HPDE6-E6E7 (cell line): ENCODE data around the gene EDNRA.

Source experiments
- DNase-seq: peaks from one replicate; pipeline ENCODE4 v3.0.0; 2011; ENCODE audit warnings: missing footprints; ENCODE audit errors: extremely low spot score

Gene EDNRA

GRCh38 chr4:147496500-147496899 lies 15.6 kb downstream of the EDNRA start:
- DNase-seq = no peak

GRCh38 chr4:147498031-147498660 lies 17.2 kb downstream of the EDNRA start:
- peak; percentile 44 for DNase-seq

- DNase-seq = no peak
Observed at GRCh38 chr4:147508346-147508745, 27.4 kb downstream of the EDNRA start.

GRCh38 chr4:147509386-147509785 lies 28.5 kb downstream of the EDNRA start:
- DNase-seq = no peak

GRCh38 chr4:147510962-147511668 lies 30.2 kb downstream of the EDNRA start:
- DNase-seq = no peak

- DNase-seq = no peak
Observed at GRCh38 chr4:147513091-147513490, 32.2 kb downstream of the EDNRA start.

GRCh38 chr4:147513952-147514351 lies 33.1 kb downstream of the EDNRA start:
- DNase-seq = no peak

- no peak for DNase-seq
Observed at GRCh38 chr4:147515220-147515936, 34.5 kb downstream of the EDNRA start.

- DNase-seq = no peak
Observed at GRCh38 chr4:147516133-147516532, 35.2 kb downstream of the EDNRA start.

- DNase-seq = no peak
Observed at GRCh38 chr4:147518086-147518485, 37.2 kb downstream of the EDNRA start.

- peak; percentile 42 for DNase-seq
Observed at GRCh38 chr4:147518846-147519767, 38.2 kb downstream of the EDNRA start.

- no peak for DNase-seq
Observed at GRCh38 chr4:147524601-147525000, 43.7 kb downstream of the EDNRA start.

GRCh38 chr4:147525494-147526271 lies 44.8 kb downstream of the EDNRA start:
- DNase-seq = no peak

- DNase-seq = no peak
Observed at GRCh38 chr4:147526272-147526654, 45.4 kb downstream of the EDNRA start.

GRCh38 chr4:147528054-147528453 lies 47.2 kb downstream of the EDNRA start:
- DNase-seq = no peak

- no peak for DNase-seq
Observed at GRCh38 chr4:147530134-147530533, 49.2 kb downstream of the EDNRA start.

- DNase-seq = no peak
Observed at GRCh38 chr4:147530723-147531122, 49.8 kb downstream of the EDNRA start.

GRCh38 chr4:147532896-147533295 lies 52.0 kb downstream of the EDNRA start:
- DNase-seq = no peak

GRCh38 chr4:147533331-147533730 lies 52.4 kb downstream of the EDNRA start:
- no peak for DNase-seq

GRCh38 chr4:147535124-147535523 lies 54.2 kb downstream of the EDNRA start:
- DNase-seq = no peak

- DNase-seq = no peak
Observed at GRCh38 chr4:147538711-147539110, 57.8 kb downstream of the EDNRA start.
